Endothelial cell of umbilical vein (primary cell): Measurements from ENCODE around the gene HABP2.

Experiments used
- CTCF ChIP-seq, 2 donors: IDR thresholded peaks; 1 replicate in 1 of 2; 2 replicates in 1 of 2; pipeline ENCODE4 v1.5.1; 2011; ENCODE audit warnings: low read length in 2 of 2, mild to moderate bottlenecking in 2 of 2, moderate library complexity in 2 of 2, control low read depth in 1 of 2, inconsistent platforms in 1 of 2, low read depth in 1 of 2; ENCODE audit not compliant: insufficient read depth in 1 of 2; ENCODE audit errors: extremely low read depth in 1 of 2
- EZH2 ChIP-seq: IDR thresholded peaks from 2 replicates; pipeline ENCODE4 v1.6.1; 2012; ENCODE audit warnings: borderline replicate concordance, low read depth, mild to moderate bottlenecking, moderate library complexity, low read length, inconsistent platforms; ENCODE audit not compliant: severe bottlenecking
- FOS ChIP-seq: IDR thresholded peaks from 2 replicates; pipeline ENCODE4 v1.6.1; 2011; ENCODE audit warnings: mild to moderate bottlenecking, low read length, moderate library complexity, borderline replicate concordance; ENCODE audit not compliant: insufficient read depth
- GATA2 ChIP-seq: IDR thresholded peaks from 2 replicates; pipeline ENCODE4 v1.7.0; 2011; ENCODE audit warnings: low read depth, mild to moderate bottlenecking, moderate library complexity, mixed read lengths, low read length; ENCODE audit not compliant: insufficient read length, insufficient read depth
- JUN ChIP-seq: IDR thresholded peaks from 2 replicates; pipeline ENCODE4 v1.6.1; 2011; ENCODE audit warnings: borderline replicate concordance, low read depth; ENCODE audit not compliant: insufficient read length, insufficient read depth
- MAX ChIP-seq: IDR thresholded peaks from 2 replicates; pipeline ENCODE4 v1.6.1; 2011; ENCODE audit not compliant: insufficient read depth, insufficient read length
- MYC ChIP-seq: IDR thresholded peaks from one replicate; pipeline ENCODE4 v1.6.1; 2011; ENCODE audit warnings: mild to moderate bottlenecking, low read depth, low read length
- POLR2A ChIP-seq: IDR thresholded peaks from 2 replicates; pipeline ENCODE4 v1.6.1; 2012; ENCODE audit warnings: low read depth, mild to moderate bottlenecking, control low read depth, low read length
- POLR2AphosphoS5 ChIP-seq: IDR thresholded peaks from 2 replicates; pipeline ENCODE4 v1.6.1; 2012; ENCODE audit warnings: low read depth, mild to moderate bottlenecking, control low read depth, low read length, moderate library complexity; ENCODE audit not compliant: insufficient read depth

- TF ChIP-seq CTCF (IDR thresholded peaks at IDR 0.05; ENCODE audit: extremely low read depth in 1 of 2, insufficient read depth in 1 of 2, low read depth in 1 of 2, low read length in 2 of 2): no peak
- TF ChIP-seq EZH2: no peak
- TF ChIP-seq POLR2A: no peak
- TF ChIP-seq POLR2AphosphoS5: no peak
- TF ChIP-seq MAX: no peak
- no peak for TF ChIP-seq MYC
- no peak for TF ChIP-seq JUN
- TF ChIP-seq FOS: no peak
- no peak for TF ChIP-seq GATA2
Observed at GRCh38 chr10:113516061-113516460, 36.8 kb upstream of the HABP2 start.
